GM19395 (cell line): ENCODE data around the gene ARL5B.
"Not testable (repeated sequence)": the region's sequence is repeated elsewhere in the genome, so short reads cannot be mapped to it uniquely, and the experiment has no call there.

Experiments used
- ATAC-seq: cut with Tn5 transposase; IDR thresholded peaks from one replicate; pipeline ENCODE4 v1.9.1; 2021; ENCODE audit warnings: mild to moderate bottlenecking, moderate library complexity; ENCODE audit not compliant: unreplicated experiment

The ARL5B gene

GRCh38 chr10:18659125-18659818 lies at the start of gene ARL5B:
TSS of gene ARL5B (plus strand) at chr10:18659431. CDS start at chr10:18659638, 207 bp downstream.
- ATAC-seq = peak; percentile 79

- ATAC-seq = no peak
These were observed 48.7 kb upstream of the ARL5B start for GRCh38 chr10:18610517-18610916.

GRCh38 chr10:18611168-18611567 lies 48.1 kb upstream of the ARL5B start:
- ATAC-seq = no peak

DNA sequence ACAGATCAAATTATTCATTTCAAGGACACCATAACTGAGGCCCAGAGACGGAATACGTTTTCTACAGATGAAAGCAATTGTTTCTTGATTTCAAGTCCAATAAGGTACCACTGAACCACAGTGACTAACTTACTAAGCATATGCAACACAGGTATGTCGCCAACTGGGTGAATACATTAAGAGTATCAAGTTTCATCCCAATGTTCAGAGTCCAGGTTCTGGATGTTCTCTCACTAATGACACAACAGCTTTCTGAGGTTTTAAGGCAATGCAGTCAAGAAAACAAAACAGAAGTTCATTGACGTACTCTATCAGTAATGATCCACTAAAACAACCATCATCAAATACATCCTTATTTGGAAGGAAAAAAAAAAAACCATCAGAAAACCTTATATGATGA lies 43.6 kb upstream of the ARL5B start:
- ATAC-seq = no peak

DNA sequence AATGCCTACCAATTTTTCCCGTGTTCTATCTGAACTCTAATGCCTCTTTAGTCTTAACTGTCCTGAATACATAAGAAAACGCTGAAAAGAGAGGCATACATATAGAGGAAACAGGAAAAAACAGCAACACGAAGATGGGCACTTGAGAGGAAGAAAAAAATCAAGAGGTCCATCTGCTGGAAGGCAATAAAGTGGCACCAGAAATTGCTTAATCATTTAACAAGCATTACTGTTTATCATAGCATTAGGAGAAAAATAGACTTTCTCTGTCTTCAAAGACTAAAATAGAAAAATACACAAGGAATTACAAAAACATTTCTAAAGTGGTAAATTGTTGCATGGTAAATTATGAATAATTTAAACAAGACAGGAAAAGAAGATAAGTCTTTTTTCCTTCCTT lies 42.9 kb upstream of the ARL5B start:
- no peak for ATAC-seq

GRCh38 chr10:18619016-18619415 lies 40.2 kb upstream of the ARL5B start:
- ATAC-seq = no peak

DNA sequence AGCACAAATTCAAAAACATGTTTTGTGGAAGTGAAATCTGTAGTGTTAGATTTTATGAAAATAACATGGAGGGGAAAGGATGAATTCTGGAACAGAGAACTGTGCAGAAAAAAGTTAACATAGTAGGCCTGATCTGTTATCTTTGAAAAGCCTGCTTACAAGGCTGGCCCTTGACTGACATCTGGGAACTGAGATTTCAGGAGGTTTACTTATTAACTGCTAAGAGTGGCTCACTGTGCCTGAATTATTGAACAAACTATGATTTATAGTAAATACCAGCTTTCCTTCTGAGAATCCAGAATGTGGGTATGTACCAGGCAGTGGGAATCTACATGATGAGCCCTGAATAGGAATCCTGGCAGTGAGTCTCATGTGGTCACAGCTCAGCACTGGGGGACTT lies 38.4 kb upstream of the ARL5B start:
- no peak for ATAC-seq

GRCh38 chr10:18623671-18624070 lies 35.6 kb upstream of the ARL5B start:
- ATAC-seq = not testable (repeated sequence)

- no peak for ATAC-seq
These were observed 33.3 kb upstream of the ARL5B start for GRCh38 chr10:18625886-18626285.

DNA sequence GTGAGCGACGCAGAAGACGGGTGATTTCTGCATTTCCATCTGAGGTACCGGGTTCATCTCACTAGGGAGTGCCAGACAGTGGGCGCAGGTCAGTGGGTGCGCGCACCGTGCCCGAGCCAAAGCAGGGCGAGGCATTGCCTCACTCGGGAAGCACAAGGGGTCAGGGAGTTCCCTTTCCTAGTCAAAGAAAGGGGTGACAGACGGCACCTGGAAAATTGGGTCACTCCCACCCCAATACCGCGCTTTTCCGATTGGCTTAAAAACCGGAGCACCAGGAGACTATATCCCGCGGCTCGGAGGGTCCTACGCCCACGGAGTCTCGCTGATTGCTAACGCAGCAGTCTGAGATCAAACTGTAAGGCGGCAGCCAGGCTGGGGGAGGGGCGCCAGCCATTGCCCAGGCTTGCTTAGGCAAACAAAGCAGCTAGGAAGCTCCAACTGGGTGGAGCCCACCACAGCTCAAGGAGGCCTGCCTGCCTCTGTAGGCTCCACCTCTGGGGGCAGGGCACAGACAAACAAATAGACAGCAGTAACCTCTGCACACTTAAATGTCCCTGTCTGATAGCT lies 31.7 kb upstream of the ARL5B start:
- ATAC-seq = peak; percentile 56

- not testable (repeated sequence) for ATAC-seq
These were observed 26.7 kb upstream of the ARL5B start for GRCh38 chr10:18632500-18632899.

- no peak for ATAC-seq
These were observed 23.2 kb upstream of the ARL5B start for GRCh38 chr10:18635995-18636394.

DNA sequence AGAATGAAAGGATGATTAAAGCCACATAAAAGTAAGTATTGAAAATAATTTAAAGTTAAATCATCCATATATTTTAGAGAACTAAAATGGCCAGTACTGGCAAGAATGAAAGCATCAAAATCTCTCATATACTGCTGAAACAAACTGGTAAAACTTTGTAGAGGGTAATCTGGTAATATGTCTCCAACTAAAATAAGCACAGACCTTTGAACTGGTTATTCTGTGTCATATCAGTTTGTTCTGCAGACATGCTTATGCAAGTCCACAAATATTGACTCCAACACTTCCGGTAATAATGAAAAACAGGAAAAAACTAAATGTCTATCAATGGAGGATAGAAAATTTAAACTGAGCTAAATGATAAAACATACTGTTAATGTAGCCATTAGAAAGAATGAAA lies 21.8 kb upstream of the ARL5B start:
- not testable (repeated sequence) for ATAC-seq

DNA sequence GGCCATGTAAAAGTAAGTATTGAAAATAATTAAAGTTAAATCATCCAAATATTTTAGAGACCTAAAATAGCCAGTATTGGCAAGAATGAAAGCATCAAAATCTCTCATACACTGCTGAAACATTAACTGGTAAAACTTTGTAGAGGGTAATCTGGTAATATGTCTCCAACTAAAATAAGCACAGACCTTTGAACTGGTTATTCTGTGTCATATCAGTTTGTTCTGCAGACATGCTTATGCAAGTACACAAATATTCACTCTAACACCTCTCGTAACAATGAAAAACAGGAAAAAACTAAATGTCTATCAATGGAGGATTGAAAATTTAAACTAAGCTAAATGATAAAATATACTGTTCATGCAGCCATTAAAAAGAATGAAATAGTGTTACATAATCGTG lies 19.5 kb upstream of the ARL5B start:
- not testable (repeated sequence) for ATAC-seq

- no peak for ATAC-seq
These were observed 12.1 kb upstream of the ARL5B start for GRCh38 chr10:18647151-18647550.

DNA sequence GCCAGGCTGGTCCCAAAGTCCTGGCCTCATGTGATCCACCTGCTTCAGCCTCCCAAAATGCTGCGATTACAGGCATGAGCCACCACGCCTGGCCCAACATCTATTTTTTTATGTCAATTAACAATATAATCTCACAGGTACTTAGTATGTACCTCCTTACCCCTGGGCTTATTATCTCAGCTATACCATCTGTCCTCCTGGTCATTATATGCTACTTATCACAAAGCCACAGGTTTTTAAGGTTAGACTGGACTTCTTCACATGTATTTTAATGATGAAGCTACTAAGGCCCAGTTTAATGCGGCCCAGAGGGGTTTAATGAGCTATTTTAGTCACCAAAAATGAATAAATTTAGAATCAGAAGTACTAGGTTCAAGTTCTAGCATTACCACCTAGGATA lies 11.3 kb upstream of the ARL5B start:
- ATAC-seq = no peak

- ATAC-seq = no peak
These were observed 9.8 kb upstream of the ARL5B start for GRCh38 chr10:18649364-18649959.

DNA sequence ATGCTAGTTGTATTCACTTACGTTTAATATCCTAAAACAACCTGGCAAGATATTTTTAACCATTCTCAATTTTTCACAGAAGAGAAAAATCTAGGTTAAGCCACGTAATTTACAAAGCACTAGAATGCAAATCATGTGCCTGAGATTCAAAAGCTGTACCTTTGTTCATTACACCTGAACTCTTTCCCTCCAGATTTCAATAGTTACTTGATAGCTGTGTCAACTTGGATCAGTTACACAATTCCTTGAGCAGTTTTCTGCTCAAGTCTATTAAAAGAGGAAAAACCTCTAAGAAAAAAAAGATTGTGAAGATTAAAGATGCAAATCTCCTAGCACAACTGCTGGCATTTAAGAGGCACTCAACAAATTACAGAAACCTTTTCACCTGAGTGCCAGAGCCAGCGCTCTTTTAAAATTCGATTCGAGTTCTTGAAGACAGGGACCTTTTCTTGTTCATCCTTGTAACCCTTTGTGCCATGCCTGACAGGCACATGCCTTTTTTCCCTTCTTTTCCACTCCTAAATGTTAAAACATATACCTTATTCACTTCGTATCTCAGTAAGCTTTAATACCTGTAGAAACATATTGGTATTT lies 8.7 kb upstream of the ARL5B start:
- no peak for ATAC-seq

GRCh38 chr10:18651324-18652007 lies 7.8 kb upstream of the ARL5B start, which contains the start of gene NSUN6:
TSS of gene NSUN6 (minus strand) at chr10:18651587. CDS start at chr10:18651203, 384 bp downstream.
- peak; percentile 97 for ATAC-seq

DNA sequence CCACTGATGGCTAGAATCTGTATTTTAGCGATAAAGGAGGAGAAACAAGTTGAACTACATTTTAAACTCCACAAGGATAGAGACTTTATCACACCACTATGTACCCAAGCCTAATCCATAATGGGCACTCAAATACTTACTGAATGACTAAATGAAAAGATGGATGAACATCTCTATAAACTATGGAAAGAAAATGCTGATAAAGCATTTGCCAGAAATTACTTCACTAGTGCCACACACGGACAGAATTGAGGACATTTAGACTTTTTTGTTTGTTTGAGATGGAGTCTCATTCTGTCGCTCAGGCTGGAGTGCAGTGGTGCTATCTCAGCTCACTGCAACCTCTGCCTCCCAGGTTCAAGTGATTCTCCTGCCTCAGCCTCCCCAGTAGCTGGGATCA lies 6.1 kb upstream of the ARL5B start:
- no peak for ATAC-seq

DNA sequence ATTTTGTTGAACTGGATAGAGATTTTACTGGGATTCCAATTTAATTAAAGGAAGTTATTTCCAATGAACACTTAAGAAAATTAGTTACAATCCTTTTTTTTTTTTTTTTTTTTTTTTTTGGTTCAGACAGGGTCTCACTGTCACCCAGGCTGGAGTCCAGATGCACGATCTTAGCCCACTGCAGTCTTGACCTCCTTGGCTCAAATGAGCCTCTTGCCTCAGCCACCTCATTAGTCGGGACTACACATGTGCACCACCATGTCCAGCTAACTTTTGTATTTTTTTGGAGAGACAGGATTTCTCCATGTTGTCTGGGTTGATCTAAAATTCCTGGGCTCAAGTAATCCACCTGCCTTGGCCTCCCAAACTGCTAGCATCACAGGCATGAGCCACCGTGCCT lies 2.5 kb upstream of the ARL5B start:
- no peak for ATAC-seq
